Activated naive CD8-positive, alpha-beta T cell (primary cell): ENCODE results near the gene RNF123.
A peak's percentile ranks its signal among the peaks of the same experiment; 100 is the strongest.

ENCODE experiments used
- H3K27ac Mint-ChIP-seq: one replicate; pipeline ENCODE4 v1.8.0; 2021; ENCODE audit warnings: mixed read lengths
- H3K27me3 Mint-ChIP-seq: one replicate; pipeline ENCODE4 v1.8.0; 2021; ENCODE audit warnings: mixed read lengths
- H3K36me3 Mint-ChIP-seq: one replicate; pipeline ENCODE4 v1.8.0; 2021; ENCODE audit warnings: mixed read lengths
- H3K4me1 Mint-ChIP-seq: one replicate; pipeline ENCODE4 v1.8.0; 2021; ENCODE audit warnings: low read depth, mixed read lengths
- H3K4me3 Mint-ChIP-seq: one replicate; pipeline ENCODE4 v1.8.0; 2021; ENCODE audit warnings: mild to moderate bottlenecking, mixed read lengths
- H3K9me3 Mint-ChIP-seq: one replicate; pipeline ENCODE4 v1.8.0; 2021; ENCODE audit warnings: low read depth, mixed read lengths

The RNF123 gene

DNA sequence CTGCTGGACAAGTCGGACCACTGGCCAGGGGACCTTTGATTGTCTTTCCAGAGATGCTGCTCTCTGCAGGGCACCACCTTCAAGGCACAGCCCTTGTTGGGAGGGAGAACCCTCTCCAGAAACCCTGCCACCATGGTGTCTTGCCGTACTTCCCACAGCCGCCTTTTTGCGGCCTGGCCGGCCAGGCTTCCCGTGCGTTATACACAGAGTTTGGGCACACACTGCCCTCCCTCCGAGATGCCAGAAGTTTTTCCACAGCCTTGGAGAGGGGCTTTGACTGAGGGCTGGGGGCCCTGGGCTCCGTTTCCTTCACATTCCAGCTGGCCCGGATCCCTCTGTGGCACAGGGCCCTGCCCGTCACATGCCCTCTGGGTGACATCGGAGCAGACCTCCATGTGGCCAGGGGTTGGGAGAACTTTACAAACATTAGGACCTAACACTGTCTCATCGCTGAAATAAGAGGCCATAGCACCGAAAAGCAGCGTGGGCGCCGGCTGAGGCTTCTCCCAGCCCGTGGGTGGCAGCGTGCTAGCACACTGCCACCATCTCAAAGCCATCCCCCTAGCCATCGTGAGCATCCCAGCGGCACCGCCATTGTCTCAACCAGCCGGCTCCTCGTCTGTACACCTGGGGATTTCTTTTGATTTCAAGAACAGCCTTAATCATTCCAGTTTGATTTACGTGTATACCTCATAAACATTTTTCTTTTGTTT, 21.5 kb upstream of the RNF123 start:
- H3K4me3 Mint-ChIP-seq = no peak overlapping the region
- H3K27me3 Mint-ChIP-seq = no peaks in the 10 kb centered on the region
- no peaks in the 10 kb centered on the region for H3K36me3 Mint-ChIP-seq
- H3K9me3 Mint-ChIP-seq = no peaks in the 10 kb centered on the region
- H3K27ac Mint-ChIP-seq = no peak overlapping the region
- H3K4me1 Mint-ChIP-seq = peaks cover 8% of the 10 kb centered on the region

DNA sequence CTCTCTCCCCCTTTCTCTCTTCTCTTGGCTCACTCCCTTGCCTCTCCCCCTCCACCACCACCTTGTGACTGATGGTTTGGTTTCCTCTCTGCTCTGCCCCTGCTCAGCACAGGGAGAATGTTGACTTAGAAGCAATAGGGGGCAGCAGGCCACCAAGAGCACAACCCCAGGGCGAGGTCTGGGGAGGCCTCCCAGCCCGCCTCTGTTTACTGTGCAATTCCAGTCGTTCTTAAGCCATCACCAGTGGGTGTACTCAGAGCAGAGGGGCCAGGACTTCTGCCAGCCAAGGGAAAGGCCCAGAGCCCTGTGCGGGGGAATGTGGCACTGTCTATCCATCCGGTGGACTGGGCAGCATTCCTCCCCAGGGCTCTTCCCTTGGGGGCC, 21.0 kb upstream of the RNF123 start:
- H3K27ac Mint-ChIP-seq = no peak overlapping the region
- no peaks in the 10 kb centered on the region for H3K27me3 Mint-ChIP-seq
- peaks cover 12% of the 10 kb centered on the region for H3K4me1 Mint-ChIP-seq
- H3K36me3 Mint-ChIP-seq = no peaks in the 10 kb centered on the region
- no peaks in the 10 kb centered on the region for H3K9me3 Mint-ChIP-seq
- H3K4me3 Mint-ChIP-seq = no peak overlapping the region

DNA sequence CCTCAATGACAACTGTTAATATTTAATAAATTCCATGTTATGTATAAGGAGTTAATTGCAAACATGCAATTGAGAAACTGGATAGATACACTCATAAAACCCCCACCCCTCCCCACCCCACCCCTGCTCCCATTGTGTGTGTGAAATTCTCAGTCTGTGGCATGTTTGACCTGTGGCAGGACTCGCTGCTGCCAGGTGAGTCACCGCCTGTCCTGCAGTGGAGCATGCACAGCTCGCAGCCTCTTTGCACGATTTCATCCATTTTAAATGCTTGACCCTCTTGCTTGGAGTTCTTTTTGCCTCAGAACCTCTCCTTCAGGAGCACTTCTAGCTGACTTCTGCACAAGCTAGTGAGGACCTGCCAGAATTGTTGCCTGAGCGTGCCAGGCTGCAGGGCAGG, 20.5 kb upstream of the RNF123 start:
- H3K9me3 Mint-ChIP-seq = no peaks in the 10 kb centered on the region
- no peak overlapping the region for H3K27ac Mint-ChIP-seq
- H3K4me1 Mint-ChIP-seq = peaks cover 12% of the 10 kb centered on the region
- no peaks in the 10 kb centered on the region for H3K27me3 Mint-ChIP-seq
- no peaks in the 10 kb centered on the region for H3K36me3 Mint-ChIP-seq
- H3K4me3 Mint-ChIP-seq = no peak overlapping the region

DNA sequence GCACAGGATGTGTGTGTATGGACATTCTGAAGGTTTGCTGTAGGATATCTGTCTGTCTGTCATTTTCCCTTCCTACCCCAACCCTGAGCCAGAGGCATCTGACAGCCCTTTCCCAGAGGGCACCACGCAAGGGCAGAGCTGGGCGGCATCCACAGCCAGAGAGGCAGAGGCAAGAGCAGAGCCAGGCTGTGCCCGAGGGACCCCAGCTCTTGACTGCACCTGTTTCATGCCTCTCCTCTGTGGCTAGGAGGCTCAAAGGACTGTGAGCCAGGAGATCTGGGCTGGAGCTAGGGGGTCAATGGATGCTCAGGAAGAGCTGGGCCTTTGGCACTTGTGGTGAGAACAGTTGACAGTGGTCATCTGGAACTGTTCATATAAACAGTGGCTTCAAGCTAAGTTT, 20.0 kb upstream of the RNF123 start:
- no peaks in the 10 kb centered on the region for H3K9me3 Mint-ChIP-seq
- no peak overlapping the region for H3K4me3 Mint-ChIP-seq
- H3K27ac Mint-ChIP-seq = no peak overlapping the region
- peaks cover 12% of the 10 kb centered on the region for H3K4me1 Mint-ChIP-seq
- H3K27me3 Mint-ChIP-seq = no peaks in the 10 kb centered on the region
- H3K36me3 Mint-ChIP-seq = no peaks in the 10 kb centered on the region

DNA sequence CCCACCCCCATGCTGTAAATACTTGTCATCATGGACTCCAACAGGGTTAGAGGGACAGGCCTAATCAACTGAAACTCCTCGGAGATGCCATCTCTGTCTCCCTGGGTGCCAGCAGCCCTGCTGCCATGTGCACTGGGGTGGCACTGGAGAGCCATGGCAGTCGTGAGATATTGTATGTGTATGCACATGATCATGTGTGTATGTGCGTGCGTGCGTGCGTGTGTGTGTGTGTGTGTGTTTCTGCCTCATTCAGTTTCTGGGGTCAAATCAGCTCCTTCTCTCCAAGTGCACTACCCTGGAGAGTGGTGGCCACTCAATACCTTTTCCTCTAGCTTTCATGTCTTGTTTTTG, 18.4 kb upstream of the RNF123 start:
- H3K4me3 Mint-ChIP-seq = no peak overlapping the region
- H3K27me3 Mint-ChIP-seq = no peaks in the 10 kb centered on the region
- H3K27ac Mint-ChIP-seq = no peak overlapping the region
- H3K36me3 Mint-ChIP-seq = no peaks in the 10 kb centered on the region
- H3K4me1 Mint-ChIP-seq = peaks cover 24% of the 10 kb centered on the region
- H3K9me3 Mint-ChIP-seq = no peaks in the 10 kb centered on the region

DNA sequence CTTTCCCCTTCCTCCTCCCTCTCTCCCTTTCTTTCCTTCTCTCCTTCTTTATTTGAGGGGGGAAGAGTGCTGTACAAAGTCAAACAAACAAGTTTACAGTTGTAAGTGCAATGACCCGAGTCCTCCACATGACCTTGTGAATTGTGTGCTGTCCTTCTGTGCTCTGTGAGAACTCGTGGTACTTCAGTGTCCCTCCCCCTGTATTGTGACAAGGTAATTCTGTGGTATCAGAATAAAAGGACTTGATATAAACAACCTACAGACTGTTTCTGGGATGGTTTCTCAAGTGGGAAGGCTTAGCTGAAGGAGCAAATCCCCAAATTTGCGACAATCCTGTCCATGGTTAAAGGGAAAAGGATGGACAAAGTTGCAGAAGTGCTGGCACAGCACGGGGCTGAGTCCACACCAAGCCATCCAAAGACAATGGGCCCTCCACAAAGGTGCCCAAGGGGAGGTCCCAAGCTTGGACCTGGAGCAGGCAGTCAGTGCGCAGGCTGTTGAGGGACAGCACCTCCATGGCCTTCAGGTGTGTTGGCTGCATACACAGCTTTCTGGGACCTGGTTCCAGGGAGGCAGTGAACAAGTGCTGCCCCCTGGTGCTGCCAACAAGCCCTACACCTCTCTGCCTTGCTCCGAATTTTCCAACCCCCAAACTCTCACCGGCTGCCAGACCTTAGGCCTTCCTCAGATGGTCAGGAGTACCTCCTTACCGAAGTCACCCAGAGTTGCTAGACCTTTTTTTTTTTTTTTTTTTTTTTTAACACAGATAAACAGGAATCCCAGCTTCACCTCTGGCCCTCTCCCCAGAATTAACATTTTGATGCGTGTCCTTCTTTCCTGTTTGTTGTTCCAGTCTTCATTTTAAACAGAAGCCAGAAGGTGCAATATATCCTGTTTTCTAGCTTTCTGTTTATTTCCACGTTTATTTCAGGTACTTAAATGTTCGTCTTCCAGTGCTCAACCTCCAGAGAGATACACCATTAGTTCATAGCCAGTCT, 17.8 kb upstream of the RNF123 start:
- Mint-ChIP-seq H3K4me3 (peak overlapping the region; percentile 87), H3K27ac (peak overlapping the region; percentile 90), H3K4me1 (peaks cover 28% of the 10 kb centered on the region), H3K27me3 (no peaks in the 10 kb centered on the region), H3K36me3 (no peaks in the 10 kb centered on the region), H3K9me3 (no peaks in the 10 kb centered on the region)

DNA sequence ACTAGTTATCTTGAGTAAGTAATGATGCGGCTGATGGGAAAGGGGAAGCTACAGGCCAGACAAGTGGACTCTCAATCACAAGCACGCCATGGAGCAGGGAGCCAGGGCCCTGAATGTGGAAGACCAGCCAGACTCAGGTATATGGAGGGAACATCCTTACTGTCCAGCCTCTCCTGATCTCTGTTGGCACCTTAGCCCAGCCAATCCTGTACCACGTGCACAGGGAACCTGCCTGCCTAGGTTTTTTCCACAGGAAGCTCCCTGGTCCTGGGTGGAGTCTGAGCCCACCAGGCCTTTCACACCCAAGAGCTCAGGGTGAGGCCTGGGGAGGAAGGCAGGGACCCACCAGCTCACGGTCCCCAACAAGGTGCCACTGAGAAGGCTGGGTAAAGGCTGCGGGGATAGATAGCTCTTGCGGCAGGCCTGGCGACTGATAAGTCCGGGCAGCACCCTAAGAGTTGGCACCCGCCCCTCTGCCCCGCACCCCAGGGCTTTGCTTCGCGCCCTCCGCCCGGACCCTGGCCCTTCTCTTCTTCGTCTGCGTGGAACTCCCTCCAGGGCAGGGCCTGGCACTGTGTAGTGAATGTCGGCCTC, 16.1 kb upstream of the RNF123 start:
- Mint-ChIP-seq H3K36me3 (no peaks in the 10 kb centered on the region), H3K27me3 (no peaks in the 10 kb centered on the region), H3K4me1 (peaks cover 37% of the 10 kb centered on the region), H3K4me3 (peak overlapping the region; percentile 92), H3K27ac (peak overlapping the region; percentile 95), H3K9me3 (no peaks in the 10 kb centered on the region)

DNA sequence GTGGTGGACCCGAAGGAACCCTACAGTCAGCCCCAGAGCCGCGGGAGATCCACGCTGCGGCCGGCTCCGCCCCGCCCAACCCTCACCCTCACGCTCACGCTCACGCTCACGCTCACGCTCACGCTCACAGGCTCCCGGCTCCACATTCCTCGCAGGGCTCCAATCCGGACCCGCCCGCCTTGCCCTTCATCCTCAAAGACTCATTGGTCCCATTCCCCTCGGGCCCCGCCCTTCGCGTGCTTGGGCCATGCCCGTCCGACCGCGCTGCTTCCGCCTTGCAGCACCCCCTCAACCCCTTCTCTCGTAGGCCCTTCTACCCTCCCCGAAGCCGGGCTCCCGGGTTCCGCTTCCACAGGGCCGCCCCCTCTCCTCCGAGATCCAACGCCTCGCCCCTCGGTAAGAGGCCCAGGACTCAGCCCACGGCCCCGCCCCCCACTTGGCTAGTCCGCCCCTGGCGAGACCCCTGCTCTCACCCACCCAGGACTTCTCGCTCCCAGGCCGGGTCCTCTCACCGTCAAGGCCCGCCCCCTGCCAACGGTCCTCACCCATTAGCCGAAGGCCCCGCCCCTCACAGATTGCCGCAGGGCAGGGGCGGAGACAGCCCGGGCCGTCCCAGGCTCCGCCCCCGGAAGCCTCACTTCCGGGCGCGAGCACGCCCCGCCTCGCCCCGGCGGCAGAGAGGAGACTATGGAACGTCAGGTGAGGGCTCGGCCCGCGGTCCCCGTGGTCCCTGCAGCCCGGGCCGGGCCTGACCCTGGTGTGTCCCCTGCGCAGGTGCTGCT, 15.5 kb upstream of the RNF123 start, which contains the start of gene APEH:
TSS of gene APEH (plus strand) at position 637 of the 782 bp plus-strand sequence. CDS start at position 688, 51 bp downstream.
- H3K36me3 Mint-ChIP-seq = no peaks in the 10 kb centered on the region
- H3K4me1 Mint-ChIP-seq = peaks cover 38% of the 10 kb centered on the region
- no peaks in the 10 kb centered on the region for H3K27me3 Mint-ChIP-seq
- H3K27ac Mint-ChIP-seq = peak within 1 kb of the TSS; percentile 95
- peak within 1 kb of the TSS; percentile 92 for H3K4me3 Mint-ChIP-seq
- no peaks in the 10 kb centered on the region for H3K9me3 Mint-ChIP-seq

DNA sequence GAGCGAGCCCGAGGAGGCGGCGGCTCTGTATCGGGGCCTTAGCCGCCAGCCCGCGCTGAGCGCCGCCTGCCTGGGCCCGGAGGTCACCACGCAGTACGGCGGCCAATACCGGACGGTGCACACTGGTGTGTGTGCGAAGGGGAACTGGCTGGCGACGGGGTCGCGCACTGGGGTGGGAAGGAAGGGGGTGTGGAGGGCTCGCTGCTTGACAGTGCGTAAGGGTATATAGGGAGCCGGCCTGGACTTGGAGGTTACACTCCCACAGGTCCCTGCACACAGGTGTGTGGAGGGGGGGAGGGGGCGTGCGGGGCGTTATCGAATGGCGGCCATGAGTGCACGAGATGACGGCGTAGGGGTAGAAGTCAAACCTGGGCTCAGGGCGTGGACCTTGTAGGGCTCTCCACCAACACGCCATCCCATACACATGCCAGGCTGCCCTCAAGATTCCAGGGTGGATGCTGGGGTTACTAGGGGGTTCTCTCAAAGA, 14.8 kb upstream of the RNF123 start:
- H3K36me3 Mint-ChIP-seq = no peaks in the 10 kb centered on the region
- no peaks in the 10 kb centered on the region for H3K9me3 Mint-ChIP-seq
- H3K27me3 Mint-ChIP-seq = no peaks in the 10 kb centered on the region
- peaks cover 38% of the 10 kb centered on the region for H3K4me1 Mint-ChIP-seq
- H3K4me3 Mint-ChIP-seq = peak overlapping the region; percentile 92
- H3K27ac Mint-ChIP-seq = peak overlapping the region; percentile 28

DNA sequence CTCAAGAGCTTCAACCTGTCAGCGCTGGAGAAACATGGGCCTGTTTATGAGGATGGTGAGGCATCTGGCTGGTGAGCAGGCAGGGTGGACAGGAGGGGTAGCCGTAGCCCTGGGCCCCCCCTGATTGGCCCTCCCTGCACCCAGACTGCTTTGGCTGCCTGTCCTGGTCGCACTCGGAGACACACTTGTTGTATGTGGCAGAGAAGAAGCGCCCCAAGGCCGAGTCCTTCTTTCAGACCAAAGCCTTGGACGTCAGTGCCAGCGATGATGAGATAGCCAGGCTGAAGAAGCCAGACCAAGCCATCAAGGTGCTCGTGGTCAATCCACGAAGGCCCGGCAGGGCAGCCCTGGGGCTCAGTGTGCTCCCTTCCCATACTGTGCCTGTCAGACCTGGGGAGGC, 13.4 kb upstream of the RNF123 start:
- H3K27me3 Mint-ChIP-seq = no peaks in the 10 kb centered on the region
- H3K27ac Mint-ChIP-seq = no peak overlapping the region
- H3K4me3 Mint-ChIP-seq = peak overlapping the region; percentile 92
- H3K9me3 Mint-ChIP-seq = no peaks in the 10 kb centered on the region
- H3K36me3 Mint-ChIP-seq = peaks cover 2% of the 10 kb centered on the region
- H3K4me1 Mint-ChIP-seq = peaks cover 42% of the 10 kb centered on the region

DNA sequence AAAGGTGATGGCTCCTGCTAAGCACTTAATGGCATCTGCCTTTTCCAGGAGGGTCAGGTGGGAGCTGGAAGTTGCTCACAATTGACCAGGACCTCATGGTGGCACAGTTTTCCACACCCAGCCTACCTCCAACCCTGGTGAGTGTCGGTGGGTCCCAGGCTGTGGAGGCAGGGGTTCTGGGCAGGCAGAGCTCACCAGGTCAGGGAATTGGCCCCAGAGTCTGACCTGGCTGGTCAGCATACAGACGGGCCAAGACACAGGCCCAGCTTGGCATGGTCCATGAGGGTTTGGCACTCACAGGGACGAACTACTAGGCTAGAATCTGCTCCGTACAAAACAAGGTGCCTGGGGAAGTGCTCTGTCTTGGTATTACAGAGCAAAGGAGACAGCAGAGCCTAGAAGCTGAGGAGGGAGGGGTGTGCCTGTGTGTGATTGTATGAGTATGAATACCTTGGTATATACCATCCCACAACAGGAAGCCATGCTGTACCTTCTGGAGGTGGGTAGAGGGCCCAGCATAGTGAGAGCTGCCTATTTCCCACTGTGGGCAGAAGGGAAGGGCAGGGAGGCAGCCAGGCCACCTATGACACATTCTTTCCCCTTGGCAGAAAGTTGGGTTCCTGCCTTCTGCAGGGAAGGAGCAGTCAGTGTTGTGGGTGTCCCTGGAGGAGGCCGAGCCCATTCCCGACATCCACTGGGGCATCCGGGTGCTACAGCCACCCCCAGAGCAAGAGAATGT, 8.7 kb upstream of the RNF123 start:
- H3K9me3 Mint-ChIP-seq = no peaks in the 10 kb centered on the region
- H3K4me3 Mint-ChIP-seq = no peak overlapping the region
- H3K27ac Mint-ChIP-seq = no peak overlapping the region
- no peaks in the 10 kb centered on the region for H3K27me3 Mint-ChIP-seq
- H3K4me1 Mint-ChIP-seq = peaks cover 21% of the 10 kb centered on the region
- peaks cover 2% of the 10 kb centered on the region for H3K36me3 Mint-ChIP-seq

DNA sequence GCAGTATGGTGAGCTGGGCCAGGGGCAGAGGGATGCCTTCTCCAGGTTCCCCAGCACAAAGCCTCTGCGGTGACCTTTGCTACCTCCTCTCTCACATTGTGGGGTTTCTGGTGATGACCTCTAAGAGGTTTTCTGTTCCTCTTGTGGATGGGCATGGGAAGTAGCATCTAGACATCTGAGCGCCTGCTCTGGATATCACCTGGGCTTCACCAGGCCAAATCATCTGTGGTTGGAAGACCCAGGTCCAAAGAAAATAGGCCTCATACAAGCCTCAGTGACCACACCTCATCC, 8.2 kb upstream of the RNF123 start:
- Mint-ChIP-seq H3K4me1 (peaks cover 17% of the 10 kb centered on the region), H3K9me3 (no peaks in the 10 kb centered on the region), H3K27ac (no peak overlapping the region), H3K27me3 (no peaks in the 10 kb centered on the region), H3K4me3 (no peak overlapping the region), H3K36me3 (peaks cover 2% of the 10 kb centered on the region)

DNA sequence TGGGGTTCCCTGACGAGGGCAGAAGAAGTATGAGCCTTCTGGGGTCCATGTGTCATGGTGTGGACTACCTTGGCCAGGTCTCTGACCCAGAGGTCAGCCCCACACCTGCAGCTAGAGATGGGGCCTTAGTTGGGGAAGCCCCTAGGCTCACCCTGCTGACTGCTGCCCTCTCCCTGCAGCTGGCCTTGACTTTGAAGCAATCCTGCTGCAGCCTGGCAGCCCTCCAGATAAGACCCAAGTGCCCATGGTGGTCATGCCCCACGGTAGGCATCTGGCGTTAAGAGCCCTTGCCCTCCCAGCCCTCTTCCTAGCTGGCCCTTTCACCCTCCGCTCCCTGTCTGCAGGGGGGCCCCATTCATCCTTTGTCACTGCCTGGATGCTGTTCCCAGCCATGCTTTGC, 7.8 kb upstream of the RNF123 start:
- peaks cover 16% of the 10 kb centered on the region for H3K4me1 Mint-ChIP-seq
- H3K27ac Mint-ChIP-seq = no peak overlapping the region
- H3K9me3 Mint-ChIP-seq = no peaks in the 10 kb centered on the region
- H3K4me3 Mint-ChIP-seq = no peak overlapping the region
- peaks cover 2% of the 10 kb centered on the region for H3K36me3 Mint-ChIP-seq
- H3K27me3 Mint-ChIP-seq = no peaks in the 10 kb centered on the region

DNA sequence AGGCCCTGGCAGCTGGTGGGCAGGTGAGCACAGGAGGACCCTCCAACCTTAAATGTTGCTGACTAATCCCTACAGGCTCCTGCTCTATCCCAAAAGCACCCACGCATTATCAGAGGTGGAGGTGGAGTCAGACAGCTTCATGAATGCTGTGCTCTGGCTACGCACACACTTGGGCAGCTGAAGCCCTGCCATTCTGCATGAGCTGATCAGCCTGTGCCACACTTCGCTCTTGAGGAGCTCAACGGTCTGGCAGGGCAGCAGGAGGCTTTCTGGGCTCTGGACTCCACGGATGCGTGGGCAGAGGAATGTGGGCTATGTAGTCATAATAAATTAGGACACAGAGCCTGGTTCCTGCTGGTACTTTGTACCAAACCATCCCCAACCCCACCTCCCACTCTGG, 6.2 kb upstream of the RNF123 start:
- H3K36me3 Mint-ChIP-seq = peaks cover 2% of the 10 kb centered on the region
- no peaks in the 10 kb centered on the region for H3K27me3 Mint-ChIP-seq
- H3K27ac Mint-ChIP-seq = no peak overlapping the region
- no peaks in the 10 kb centered on the region for H3K9me3 Mint-ChIP-seq
- H3K4me1 Mint-ChIP-seq = peaks cover 9% of the 10 kb centered on the region
- H3K4me3 Mint-ChIP-seq = no peak overlapping the region
